OCI-LY7 (cell line): ENCODE results near the gene GLB1L. TPM values are rescaled to one million over a fixed set of nuclear protein-coding genes. Genes with fewer than 3 reads are reported as not detected.
A peak's percentile ranks its signal among the peaks of the same experiment; 100 is the strongest.

Experiments
- BruUV-seq: library from RNA; stranded (reverse); fragments of 400-500 nt; replicated peaks from 2 replicates; lab custom pipeline; 2021; lab: Mats Ljungman, UMichigan
- CTCF ChIA-PET: fragments of 300-600 bp; sonication (Branson Sonifier 250); formaldehyde crosslinking; loops from one replicate; lab custom pipeline; 2022; ENCODE audit warnings: antibody characterized with exemption; ENCODE audit not compliant: unreplicated experiment; lab: Charles Lee
- POLR2A ChIA-PET: fragments of 300-600 bp; sonication (Branson Sonifier 250); formaldehyde crosslinking; loops from one replicate; lab custom pipeline; 2022; ENCODE audit warnings: antibody characterized with exemption; lab: Charles Lee
- DNase-seq: peaks from one replicate; pipeline ENCODE4 v3.0.0-alpha.2; 2015; ENCODE audit warnings: low spot score
- H2AFZ ChIP-seq: fragments of 200-600 bp; sonication (generic), shearing (Covaris generic); 2 replicates; pipeline ENCODE4 v1.6.1; 2014; ENCODE audit warnings: mild to moderate bottlenecking, antibody characterized with exemption, low read length, moderate library complexity
- H3K27ac ChIP-seq: fragments of 200-600 bp; sonication (generic); 2 replicates; pipeline ENCODE4 v1.5.1; 2014; ENCODE audit warnings: mixed run types, low read depth, mild to moderate bottlenecking, moderate library complexity, low read length, inconsistent platforms; ENCODE audit not compliant: poor library complexity, severe bottlenecking
- H3K36me3 ChIP-seq: fragments of 200-600 bp; sonication (generic); 2 replicates; pipeline ENCODE4 v1.6.1; 2014; ENCODE audit warnings: mild to moderate bottlenecking, antibody characterized with exemption, low read length, moderate library complexity, mixed read lengths; ENCODE audit not compliant: insufficient read depth
- H3K4me1 ChIP-seq: fragments of 200-600 bp; sonication (generic); 2 replicates; pipeline ENCODE4 v1.5.1; 2014; ENCODE audit warnings: mild to moderate bottlenecking, low read length; ENCODE audit not compliant: insufficient read depth, poor library complexity, severe bottlenecking
- H3K4me2 ChIP-seq: fragments of 200-600 bp; sonication (generic); 2 replicates; pipeline ENCODE4 v1.6.1; 2014; ENCODE audit warnings: mild to moderate bottlenecking, low read length
- H3K4me3 ChIP-seq: fragments of 200-600 bp; sonication (generic); 2 replicates; pipeline ENCODE4 v1.5.1; 2014; ENCODE audit warnings: mild to moderate bottlenecking, low read depth, low read length; ENCODE audit not compliant: poor library complexity, severe bottlenecking
- H3K79me2 ChIP-seq: fragments of 200-600 bp; sonication (generic); 2 replicates; pipeline ENCODE4 v1.6.1; 2016; ENCODE audit warnings: low read depth, mild to moderate bottlenecking, low read length, moderate library complexity, mixed read lengths; ENCODE audit not compliant: insufficient read depth
- H3K9me2 ChIP-seq: fragments of 200-600 bp; sonication (generic); 2 replicates; pipeline ENCODE4 v1.6.1; 2016; ENCODE audit warnings: mild to moderate bottlenecking, low read length, mixed read lengths; ENCODE audit not compliant: insufficient read depth
- H3K9me3 ChIP-seq: fragments of 200-600 bp; sonication (generic); 2 replicates; pipeline ENCODE4 v1.6.1; 2014; ENCODE audit warnings: mild to moderate bottlenecking, mixed run types, low read length, mixed read lengths
- H4K20me1 ChIP-seq: fragments of 200-600 bp; sonication (generic); 2 replicates; pipeline ENCODE4 v1.6.1; 2014; ENCODE audit warnings: mild to moderate bottlenecking, antibody characterized with exemption, low read length, moderate library complexity, mixed read lengths; ENCODE audit not compliant: insufficient read depth
- CTCF ChIP-seq: fragments of 200-600 bp; sonication (generic); conservative IDR thresholded peaks from 2 replicates; pipeline ENCODE4 v1.5.1; 2014; ENCODE audit warnings: mild to moderate bottlenecking, antibody characterized with exemption, low read length, moderate library complexity, mixed read lengths
- EZH2phosphoT487 ChIP-seq: fragments of 200-600 bp; sonication (generic); IDR thresholded peaks from 2 replicates; pipeline ENCODE4 v1.6.1; 2018; ENCODE audit warnings: low read depth, borderline replicate concordance, mild to moderate bottlenecking, mixed run types, antibody characterized with exemption, low read length, moderate library complexity, mixed read lengths
- intact Hi-C: fragments of 100-400 bp; cut with micrococcal nuclease; formaldehyde crosslinking; loops from one replicate; pipeline ENCODE4 v1.10.0; 2022; ENCODE audit not compliant: unreplicated experiment
- total RNA-seq, 2 experiments: library from RNA; depleted of rRNA in 1 of 2; stranded (reverse); fragments of >200 nt in 1 of 2; shearing (Covaris generic) in 1 of 2; gene quantifications; 2 replicates each; pipeline ENCODE4 v1.2.3, GENCODE V29; 2014 to 2022

Gene GLB1L
- total RNA-seq, 2 experiments from 2014 or later = 6.9 to 8.6 TPM

DNA sequence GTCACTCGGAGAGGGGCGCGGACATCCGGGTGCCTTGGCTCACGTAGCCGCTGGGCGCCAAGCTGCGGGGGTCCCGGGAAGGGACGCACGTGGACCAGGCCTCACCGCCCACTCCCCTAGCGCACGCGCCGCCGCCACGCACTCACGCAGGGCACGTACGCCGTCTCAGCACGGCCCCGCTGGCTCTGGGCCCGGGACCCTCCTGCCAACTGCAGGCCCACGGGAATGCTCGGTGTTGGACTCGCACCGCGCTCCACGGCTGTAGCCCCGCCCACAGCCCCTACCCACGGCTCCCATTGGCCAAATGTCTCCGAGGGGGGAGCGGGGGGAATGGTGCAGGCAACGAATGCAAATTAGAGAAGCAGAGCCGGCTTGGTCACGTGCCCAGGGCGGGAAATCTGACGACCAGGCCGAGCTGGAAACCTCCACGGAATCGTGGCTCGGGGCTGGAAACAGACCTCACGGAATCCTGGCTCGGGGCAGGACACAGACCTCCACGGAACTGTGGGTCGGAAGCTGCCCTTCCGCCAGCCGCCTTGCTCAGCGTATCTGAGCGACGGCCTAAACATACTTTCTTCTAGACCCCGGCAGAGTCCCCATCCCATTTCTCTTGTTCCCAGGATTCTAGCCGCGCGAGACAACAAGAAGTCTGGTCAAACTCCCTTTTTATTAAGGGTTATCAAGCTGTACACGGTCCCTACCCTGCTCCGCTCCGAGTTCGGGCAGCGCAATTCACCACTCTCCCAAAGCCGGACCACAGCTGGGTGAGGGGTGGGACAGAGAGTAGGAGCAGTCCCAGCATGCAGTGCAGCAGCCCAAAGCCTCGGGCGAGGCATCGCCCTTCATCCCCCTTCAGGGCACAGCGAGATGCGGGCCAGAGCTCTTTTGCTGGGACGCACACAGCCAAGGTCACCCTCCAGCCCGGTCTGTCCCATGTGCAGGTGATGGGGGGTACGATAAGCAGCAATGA is 26.2 kb downstream of the GLB1L start, which contains the start of gene ABCB6:
ABCB6 (minus strand) TSS at position 227 of the 970 bp plus-strand sequence. CDS start 285 bp downstream, outside the sequence.
- Histone ChIP-seq H3K9me3 (no peaks in the 10 kb centered on the region), H3K36me3 (peaks cover 45% of the 10 kb centered on the region), H3K79me2 (no peaks in the 10 kb centered on the region), H3K4me2 (peak within 1 kb of the TSS; percentile 56; the same call in 1 of the 2 replicates), H3K27ac (no peak within 1 kb of the TSS), H3K9me2 (no peaks in the 10 kb centered on the region), H3K4me3 (no peak within 1 kb of the TSS), H3K4me1 (peaks cover 10% of the 10 kb centered on the region), H2AFZ (no peak within 1 kb of the TSS), H4K20me1 (no peaks in the 10 kb centered on the region)
- intact Hi-C loops = no loop called here
- CTCF ChIA-PET = interaction anchor here (0.5 kb wide), 1 partner anchor 11 kb away, joined by 5 read pairs; the partner anchor contains the start of genes ANKZF1 and ATG9A
- POLR2A ChIA-PET = no interaction called here
- DNase-seq = no peak
- no peak for TF ChIP-seq CTCF
- TSS peak; percentile 49 for BruUV-seq

DNA sequence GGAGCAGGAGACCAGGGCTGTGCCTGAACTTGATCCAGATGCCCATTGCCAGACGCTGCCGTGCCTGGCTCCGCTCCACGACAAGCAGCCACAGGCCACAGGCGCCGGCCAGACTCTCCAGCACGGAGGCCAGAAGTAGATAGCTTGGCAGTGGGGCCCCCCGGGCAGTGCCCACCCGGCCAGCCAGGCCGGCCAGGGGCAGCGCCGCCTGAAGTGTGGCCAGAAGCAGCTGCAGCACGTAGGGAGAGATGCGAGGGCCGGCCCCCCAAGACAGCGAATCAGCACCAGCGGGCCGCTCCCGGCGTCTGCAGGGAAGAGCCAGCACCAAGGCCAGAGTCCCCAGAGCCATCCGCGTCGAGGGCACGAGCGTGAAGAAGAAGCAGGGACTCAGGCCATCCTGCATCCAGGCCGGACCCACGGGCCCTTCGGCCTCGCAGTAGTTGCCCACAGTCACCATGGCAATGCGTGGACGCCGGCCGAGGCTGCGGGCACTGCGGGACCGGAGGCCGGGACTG is 27.0 kb downstream of the GLB1L start:
- peaks cover 10% of the 10 kb centered on the region for H3K4me1 ChIP-seq
- no TSS peak for BruUV-seq
- peaks cover 38% of the 10 kb centered on the region; the same call in 1 of the 2 replicates for H3K36me3 ChIP-seq
- H3K79me2 ChIP-seq = no peaks in the 10 kb centered on the region
- ChIA-PET CTCF (interaction anchor here (0.6 kb wide), 1 partner anchor 77 kb away, joined by 3 read pairs; no protein-coding TSS in a partner anchor), POLR2A (no interaction called here)
- H4K20me1 ChIP-seq = no peaks in the 10 kb centered on the region
- peak overlapping the region; percentile 56; the same call in 1 of the 2 replicates for H3K4me2 ChIP-seq
- no peaks in the 10 kb centered on the region for H3K9me3 ChIP-seq
- H3K4me3 ChIP-seq = no peak overlapping the region
- no peak overlapping the region for H2AFZ ChIP-seq
- H3K27ac ChIP-seq = no peak overlapping the region
- TF ChIP-seq CTCF (no peak), EZH2phosphoT487 (no peak)
- intact Hi-C loops = no loop called here
- H3K9me2 ChIP-seq = no peaks in the 10 kb centered on the region
- DNase-seq = no peak
